ENCODE data around the gene ATP6V1B1. TPM values are rescaled to one million over a fixed set of nuclear protein-coding genes. Genes with fewer than 3 reads are reported as not detected.

Gene ATP6V1B1
- total and polyA plus RNA-seq, 2 of the 13 experiments (the other 11 are each of a cell fraction or from before 2014, with no cell fraction given) = 0.58 to 1.6 TPM

DNA sequence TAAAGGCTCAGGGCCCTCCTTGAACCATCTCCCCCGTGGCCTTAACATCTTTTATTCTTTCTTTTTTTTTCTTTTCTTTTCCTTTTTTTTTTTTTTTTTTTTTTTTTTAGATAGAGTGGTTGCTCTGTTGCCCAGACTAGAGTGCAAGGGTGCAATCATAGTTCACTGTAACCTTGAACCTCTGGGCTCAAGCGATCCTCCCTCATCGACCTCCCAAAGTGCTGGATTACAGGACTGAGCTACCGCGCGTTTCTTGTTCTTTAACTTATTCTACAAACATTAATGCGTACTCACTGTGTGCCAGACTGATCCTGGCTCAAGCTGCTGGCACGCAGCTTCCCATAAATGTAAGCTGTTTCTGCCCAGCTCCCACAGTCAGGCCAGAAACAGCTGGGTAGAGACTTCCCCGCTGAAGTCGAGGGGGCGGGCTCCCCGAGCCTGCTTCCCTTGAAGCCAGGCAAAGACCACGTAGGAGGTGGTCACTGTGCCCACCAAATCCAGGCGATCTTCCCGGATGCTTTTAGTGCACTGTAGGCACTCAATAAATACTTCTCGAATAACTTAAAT is 29.2 kb upstream of the ATP6V1B1 start (continued):
- TF ChIP-seq ZNF446 (CRISPR knock-in tag; IDR thresholded peaks at IDR 0.05) (no peak), SALL1 (CRISPR knock-in tag; IDR thresholded peaks at IDR 0.05) (0 out of 2 replicates have a peak, but pooled peaks have one; percentile 26), FOXA1 (IDR thresholded peaks at IDR 0.05) (no peak), FOXA1 (CRISPR knock-in tag; IDR thresholded peaks at IDR 0.05) (no peak), ZNF232 (CRISPR knock-in tag; IDR thresholded peaks at IDR 0.05; ENCODE audit: borderline replicate concordance) (no peak)

DNA sequence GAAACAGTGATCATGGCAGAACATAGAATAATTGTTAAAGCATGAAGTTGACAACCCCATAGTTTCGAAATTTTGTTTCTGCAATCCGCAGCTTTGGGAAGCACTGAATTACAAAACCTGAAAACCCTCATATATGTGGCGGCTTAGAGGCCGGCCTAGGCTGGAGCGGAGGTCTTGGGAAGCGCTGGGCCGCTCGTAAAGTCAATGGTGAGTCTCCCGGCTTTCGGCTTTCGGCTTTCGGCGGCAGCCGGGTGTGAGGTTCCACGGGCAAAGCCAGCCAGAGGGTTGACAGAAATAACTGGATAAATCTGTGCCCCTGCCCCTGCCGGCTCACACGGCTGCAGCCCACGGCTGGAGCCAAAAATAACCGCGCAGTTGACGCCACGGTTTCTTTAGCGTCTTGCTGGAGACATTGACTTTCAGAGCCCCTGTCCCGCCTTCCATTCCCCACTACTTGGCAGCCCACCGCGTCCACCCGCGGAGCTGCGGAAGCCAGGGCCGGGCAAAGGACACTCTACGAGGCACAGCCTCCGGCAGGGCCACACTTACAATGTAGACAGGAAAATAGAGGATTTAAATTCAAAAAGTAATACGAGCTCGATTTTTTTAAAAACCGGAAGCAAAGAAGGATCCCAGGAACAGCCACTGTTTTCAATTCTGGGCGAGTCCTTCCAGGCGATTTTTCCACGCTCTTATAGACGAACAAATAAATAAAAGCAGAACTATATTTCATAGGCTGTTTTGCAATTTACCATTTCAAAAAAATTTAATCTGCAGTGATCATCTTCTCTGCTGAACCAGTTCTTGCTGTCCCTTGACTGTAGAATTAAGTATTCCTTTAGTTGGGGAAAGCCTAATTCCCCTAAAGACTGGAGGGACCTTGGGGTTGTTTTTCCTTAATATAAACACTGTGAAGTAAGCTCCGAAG is 28.3 kb upstream of the ATP6V1B1 start:
- POLR2A ChIA-PET = no interaction called here
- no peaks in the 10 kb centered on the region for H3K27me3 ChIP-seq (ENCODE audit: control insufficient read depth in 1 of 2, insufficient read depth in 2 of 2, low read length in 2 of 2)
- peaks cover 3% of the 10 kb centered on the region for H3K79me2 ChIP-seq (ENCODE audit: insufficient read depth, low read length)
- no peaks in the 10 kb centered on the region; the same call in 1 of the 2 replicates for H4K20me1 ChIP-seq (ENCODE audit: insufficient read depth, low read length)
- CTCF ChIA-PET (ENCODE audit: low intra/inter-chr PET ratio, low total read pairs) = no interaction called here
- in situ Hi-C loops (cut with HindIII; ENCODE audit: extremely low pct_ligation_motif_present, low pct_unique_long_range_greater_than_20kb) (no loop called here), intact Hi-C loops (cut with micrococcal nuclease; ENCODE audit: unreplicated experiment) (no loop called here)
- H3K9me3 ChIP-seq (ENCODE audit: low read length) = no peaks in the 10 kb centered on the region
- WGBS (ENCODE audit: low lambda C conversion rate) = 96% methylated on average over 40 of the region's 40 CpGs
- no peak overlapping the region for H3K4me3 ChIP-seq (replicated peaks in 1 of 3; ENCODE audit: insufficient read depth in 1 of 3, low read depth in 2 of 3, low read length in 3 of 3)
- no TSS peak for BruUV-seq (replicated peaks)
- H3K4me1 ChIP-seq (ENCODE audit: insufficient read depth, low read length) = peaks cover 21% of the 10 kb centered on the region
- DNase-seq (ENCODE audit: low spot score) (no peak), FAIRE-seq (no peak), ATAC-seq (no peak)
- no peak overlapping the region for H3K9ac ChIP-seq (ENCODE audit: insufficient read depth, low read depth, low read length)
- H3K4me2 ChIP-seq (ENCODE audit: low read depth, low read length) = no peak overlapping the region
- H3K27ac ChIP-seq (ENCODE audit: extremely low read length, insufficient read depth, low read length) = no peak overlapping the region
- H2AFZ ChIP-seq (ENCODE audit: low read length) = no peak overlapping the region
- H3K36me3 ChIP-seq (replicated peaks in 1 of 2; ENCODE audit: control insufficient read depth in 1 of 2, insufficient read depth in 2 of 2, low read length in 2 of 2) = no peaks in the 10 kb centered on the region; a peak in 2 of 5 replicates
- TF ChIP-seq GTF2F1 (IDR thresholded peaks at IDR 0.05; ENCODE audit: low read length) (no peak), ZNF614 (CRISPR knock-in tag; IDR thresholded peaks at IDR 0.05; ENCODE audit: borderline replicate concordance) (no peak), ZNF496 (CRISPR knock-in tag; IDR thresholded peaks at IDR 0.05; ENCODE audit: insufficient replicate concordance) (no peak), ZKSCAN8 (CRISPR knock-in tag; IDR thresholded peaks at IDR 0.05; ENCODE audit: borderline replicate concordance) (no peak), AGO2 (optimal IDR thresholded peaks at IDR 0.05; ENCODE audit: low read depth, low read length) (peak; percentile 57), ZEB1 (IDR thresholded peaks at IDR 0.05; ENCODE audit: insufficient replicate concordance, low read depth) (no peak), FOXA1 (IDR thresholded peaks at IDR 0.05) (no peak), FOXA1 (CRISPR knock-in tag; IDR thresholded peaks at IDR 0.05) (no peak), POLR2AphosphoS2 (IDR thresholded peaks at IDR 0.05; ENCODE audit: low read depth, low read length) (no peak)
- TF ChIP-seq, protein P1, sequence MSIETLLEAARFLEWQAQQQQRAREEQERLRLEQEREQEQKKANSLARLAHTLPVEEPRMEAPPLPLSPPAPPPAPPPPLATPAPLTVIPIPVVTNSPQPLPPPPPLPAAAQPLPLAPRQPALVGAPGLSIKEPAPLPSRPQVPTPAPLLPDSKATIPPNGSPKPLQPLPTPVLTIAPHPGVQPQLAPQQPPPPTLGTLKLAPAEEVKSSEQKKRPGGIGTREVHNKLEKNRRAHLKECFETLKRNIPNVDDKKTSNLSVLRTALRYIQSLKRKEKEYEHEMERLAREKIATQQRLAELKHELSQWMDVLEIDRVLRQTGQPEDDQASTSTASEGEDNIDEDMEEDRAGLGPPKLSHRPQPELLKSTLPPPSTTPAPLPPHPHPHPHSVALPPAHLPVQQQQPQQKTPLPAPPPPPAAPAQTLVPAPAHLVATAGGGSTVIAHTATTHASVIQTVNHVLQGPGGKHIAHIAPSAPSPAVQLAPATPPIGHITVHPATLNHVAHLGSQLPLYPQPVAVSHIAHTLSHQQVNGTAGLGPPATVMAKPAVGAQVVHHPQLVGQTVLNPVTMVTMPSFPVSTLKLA (IDR thresholded peaks at IDR 0.05) = no peak
- TF ChIP-seq, protein P2, sequence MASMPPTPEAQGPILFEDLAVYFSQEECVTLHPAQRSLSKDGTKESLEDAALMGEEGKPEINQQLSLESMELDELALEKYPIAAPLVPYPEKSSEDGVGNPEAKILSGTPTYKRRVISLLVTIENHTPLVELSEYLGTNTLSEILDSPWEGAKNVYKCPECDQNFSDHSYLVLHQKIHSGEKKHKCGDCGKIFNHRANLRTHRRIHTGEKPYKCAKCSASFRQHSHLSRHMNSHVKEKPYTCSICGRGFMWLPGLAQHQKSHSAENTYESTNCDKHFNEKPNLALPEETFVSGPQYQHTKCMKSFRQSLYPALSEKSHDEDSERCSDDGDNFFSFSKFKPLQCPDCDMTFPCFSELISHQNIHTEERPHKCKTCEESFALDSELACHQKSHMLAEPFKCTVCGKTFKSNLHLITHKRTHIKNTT (CRISPR knock-in tag; IDR thresholded peaks at IDR 0.05) = no peak
- TF ChIP-seq, protein P3, sequence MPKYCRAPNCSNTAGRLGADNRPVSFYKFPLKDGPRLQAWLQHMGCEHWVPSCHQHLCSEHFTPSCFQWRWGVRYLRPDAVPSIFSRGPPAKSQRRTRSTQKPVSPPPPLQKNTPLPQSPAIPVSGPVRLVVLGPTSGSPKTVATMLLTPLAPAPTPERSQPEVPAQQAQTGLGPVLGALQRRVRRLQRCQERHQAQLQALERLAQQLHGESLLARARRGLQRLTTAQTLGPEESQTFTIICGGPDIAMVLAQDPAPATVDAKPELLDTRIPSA (CRISPR knock-in tag; IDR thresholded peaks at IDR 0.05; ENCODE audit: borderline replicate concordance) = no peak
- TF ChIP-seq, protein P4, sequence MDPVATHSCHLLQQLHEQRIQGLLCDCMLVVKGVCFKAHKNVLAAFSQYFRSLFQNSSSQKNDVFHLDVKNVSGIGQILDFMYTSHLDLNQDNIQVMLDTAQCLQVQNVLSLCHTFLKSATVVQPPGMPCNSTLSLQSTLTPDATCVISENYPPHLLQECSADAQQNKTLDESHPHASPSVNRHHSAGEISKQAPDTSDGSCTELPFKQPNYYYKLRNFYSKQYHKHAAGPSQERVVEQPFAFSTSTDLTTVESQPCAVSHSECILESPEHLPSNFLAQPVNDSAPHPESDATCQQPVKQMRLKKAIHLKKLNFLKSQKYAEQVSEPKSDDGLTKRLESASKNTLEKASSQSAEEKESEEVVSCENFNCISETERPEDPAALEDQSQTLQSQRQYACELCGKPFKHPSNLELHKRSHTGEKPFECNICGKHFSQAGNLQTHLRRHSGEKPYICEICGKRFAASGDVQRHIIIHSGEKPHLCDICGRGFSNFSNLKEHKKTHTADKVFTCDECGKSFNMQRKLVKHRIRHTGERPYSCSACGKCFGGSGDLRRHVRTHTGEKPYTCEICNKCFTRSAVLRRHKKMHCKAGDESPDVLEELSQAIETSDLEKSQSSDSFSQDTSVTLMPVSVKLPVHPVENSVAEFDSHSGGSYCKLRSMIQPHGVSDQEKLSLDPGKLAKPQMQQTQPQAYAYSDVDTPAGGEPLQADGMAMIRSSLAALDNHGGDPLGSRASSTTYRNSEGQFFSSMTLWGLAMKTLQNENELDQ (CRISPR knock-in tag; IDR thresholded peaks at IDR 0.05; ENCODE audit: borderline replicate concordance) = no peak

Data from HepG2 (cell line).